ENCODE data around the gene ICAM1. TPM values are rescaled to one million over a fixed set of nuclear protein-coding genes. Genes with fewer than 3 reads are reported as not detected.
"Not testable (repeated sequence)": the region's sequence is repeated elsewhere in the genome, so short reads cannot be mapped to it uniquely, and the experiment has no call there.

ICAM1 gene
- total RNA-seq, 1 experiment from 2014 or later, result 136 TPM

- BruUV-seq (replicated peaks), result no TSS peak
- CTCF ChIA-PET, result interaction anchor here (0.6 kb wide), 1 partner anchor 112 kb away, joined by 6 read pairs; no protein-coding TSS in a partner anchor
- Histone ChIP-seq H3K27ac (ENCODE audit: low read length) (no peak overlapping the region), H3K4me1 (ENCODE audit: control insufficient read depth, insufficient read depth, low read length) (0 out of 2 replicates have a peak, but pooled peaks cover 2% of the 10 kb centered on the region), H3K4me3 (ENCODE audit: low read depth in 2 of 2, low read length in 2 of 2) (no peak overlapping the region), H3K27me3 (ENCODE audit: control insufficient read depth, insufficient read depth, low read length) (no peaks in the 10 kb centered on the region), H3K9me3 (ENCODE audit: control insufficient read depth, insufficient read depth, low read depth, low read length) (no peaks in the 10 kb centered on the region), H3K36me3 (ENCODE audit: control insufficient read depth, insufficient read depth, low read length) (peaks cover 2% of the 10 kb centered on the region; the same call in 1 of the 2 replicates)
- intact Hi-C loops (cut with micrococcal nuclease; ENCODE audit: unreplicated experiment), result no loop called here
- DNase-seq (ENCODE audit: low read depth, low spot score) (no peak), ATAC-seq (no peak)
- TF ChIP-seq SIN3A (IDR thresholded peaks at IDR 0.05; ENCODE audit: borderline replicate concordance, insufficient read depth, low read depth, low read length) (no peak), CTCF (IDR thresholded peaks at IDR 0.05) (no peak), POLR2AphosphoS5 (IDR thresholded peaks at IDR 0.05; ENCODE audit: low read depth, low read length) (no peak), TCF7L2 (IDR thresholded peaks at IDR 0.05; ENCODE audit: low read depth, low read length) (no peak), REST (IDR thresholded peaks at IDR 0.05; ENCODE audit: insufficient read depth in 1 of 2, low read depth in 2 of 2, low read length in 1 of 2) (no peak)
- in situ Hi-C loops (cut with HindIII; ENCODE audit: low pct_unique_long_range_greater_than_20kb, low sequenced_read_pairs), result no loop called here
- POLR2A ChIA-PET, result no interaction called here
These were observed 8.0 kb downstream of the ICAM1 start for GRCh38 chr19:10278935-10279334.

GRCh38 chr19:10279737-10280442, 9.0 kb downstream of the ICAM1 start:
- ChIA-PET POLR2A (no interaction called here), CTCF (interaction anchor here (0.9 kb wide), 1 partner anchor 8 kb away, joined by 4 read pairs; no protein-coding TSS in a partner anchor)
- ATAC-seq, result no peak
- in situ Hi-C loops (cut with HindIII; ENCODE audit: low pct_unique_long_range_greater_than_20kb, low sequenced_read_pairs) (no loop called here), intact Hi-C loops (cut with micrococcal nuclease; ENCODE audit: unreplicated experiment) (no loop called here)
- H3K4me1 ChIP-seq (ENCODE audit: control insufficient read depth, insufficient read depth, low read length), result 0 out of 2 replicates have a peak, but pooled peaks cover 2% of the 10 kb centered on the region
- H3K4me3 ChIP-seq (ENCODE audit: low read depth in 2 of 2, low read length in 2 of 2), result no peak overlapping the region
- H3K36me3 ChIP-seq (ENCODE audit: control insufficient read depth, insufficient read depth, low read length), result peaks cover 2% of the 10 kb centered on the region; the same call in 1 of the 2 replicates
- H3K27me3 ChIP-seq (ENCODE audit: control insufficient read depth, insufficient read depth, low read length), result no peaks in the 10 kb centered on the region
- BruUV-seq (replicated peaks), result TSS peak; percentile 52
- H3K9me3 ChIP-seq (ENCODE audit: control insufficient read depth, insufficient read depth, low read depth, low read length), result no peaks in the 10 kb centered on the region
- TF ChIP-seq SIN3A (IDR thresholded peaks at IDR 0.05; ENCODE audit: borderline replicate concordance, insufficient read depth, low read depth, low read length) (no peak), TCF7L2 (IDR thresholded peaks at IDR 0.05; ENCODE audit: low read depth, low read length) (no peak), REST (IDR thresholded peaks at IDR 0.05; ENCODE audit: insufficient read depth in 1 of 2, low read depth in 2 of 2, low read length in 1 of 2) (no peak), CTCF (IDR thresholded peaks at IDR 0.05) (no peak)
- no peak overlapping the region for H3K27ac ChIP-seq (ENCODE audit: low read length)
- DNase-seq (ENCODE audit: low read depth, low spot score), result no peak

GRCh38 chr19:10282043-10282442, 11.1 kb downstream of the ICAM1 start:
- DNase-seq (ENCODE audit: low read depth, low spot score); POLR2A ChIA-PET; CTCF ChIA-PET; ATAC-seq; H3K27me3 ChIP-seq (ENCODE audit: control insufficient read depth, insufficient read depth, low read length); in situ Hi-C loops (cut with HindIII; ENCODE audit: low pct_unique_long_range_greater_than_20kb, low sequenced_read_pairs); BruUV-seq (replicated peaks); H3K36me3 ChIP-seq (ENCODE audit: control insufficient read depth, insufficient read depth, low read length); H3K9me3 ChIP-seq (ENCODE audit: control insufficient read depth, insufficient read depth, low read depth, low read length); H3K4me3 ChIP-seq (ENCODE audit: low read depth in 2 of 2, low read length in 2 of 2); H3K27ac ChIP-seq (ENCODE audit: low read length); intact Hi-C loops (cut with micrococcal nuclease; ENCODE audit: unreplicated experiment): not testable (repeated sequence)
- H3K4me1 ChIP-seq (ENCODE audit: control insufficient read depth, insufficient read depth, low read length), result peaks cover 12% of the 10 kb centered on the region; the same call in 1 of the 2 replicates

All from Panc1 (cell line).